Hematopoietic multipotent progenitor cell treated with erythropoietin and hydrocortisone succinate and interleukin-3 and kit ligand, for 15 days (in vitro differentiated cells): ENCODE data around the gene SGSM2.

ENCODE experiments used
- DNase-seq: peaks from one replicate; pipeline ENCODE4 v3.0.0-alpha.2; 2015; ENCODE audit warnings: low spot score

The SGSM2 gene

DNA sequence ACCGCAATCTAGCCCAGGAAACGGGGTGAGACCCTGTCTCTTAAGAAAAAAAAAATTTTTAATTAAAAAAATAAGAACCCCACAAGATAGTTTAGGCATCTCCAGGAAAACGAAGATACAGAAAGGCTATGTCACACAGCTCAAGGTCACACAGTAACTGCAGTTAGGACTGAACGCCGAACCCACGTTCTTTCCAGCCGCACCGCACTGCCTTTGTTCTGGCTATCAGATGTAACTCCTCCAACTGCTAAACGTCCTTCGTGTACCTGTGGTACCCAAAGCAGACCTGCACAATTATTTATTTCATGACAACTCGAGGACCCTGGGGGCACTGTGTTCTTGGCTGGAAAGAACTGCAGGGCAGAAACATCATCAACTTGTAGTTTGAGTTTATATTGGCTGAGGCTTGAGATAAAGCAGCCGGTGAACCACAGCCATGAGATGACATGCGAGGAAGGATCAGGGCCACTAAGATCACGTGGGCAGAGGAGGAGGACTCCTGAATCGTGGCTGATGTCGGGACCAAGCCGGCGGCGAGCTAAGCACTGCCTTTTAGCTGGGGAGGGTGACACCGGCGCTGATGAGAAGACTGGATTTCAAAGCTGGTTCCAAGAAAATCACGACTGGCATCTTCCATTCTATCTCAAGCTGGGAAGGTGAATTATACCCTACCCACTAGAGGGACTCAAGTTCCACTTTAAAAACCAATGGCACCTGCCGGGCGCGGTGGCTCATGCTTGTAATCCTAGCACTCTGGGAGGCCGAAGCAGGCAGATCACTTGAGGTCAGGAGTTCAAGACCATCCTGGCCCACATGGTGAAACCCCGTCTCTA lies 84.2 kb downstream of the SGSM2 start:
- DNase-seq: no peak

DNA sequence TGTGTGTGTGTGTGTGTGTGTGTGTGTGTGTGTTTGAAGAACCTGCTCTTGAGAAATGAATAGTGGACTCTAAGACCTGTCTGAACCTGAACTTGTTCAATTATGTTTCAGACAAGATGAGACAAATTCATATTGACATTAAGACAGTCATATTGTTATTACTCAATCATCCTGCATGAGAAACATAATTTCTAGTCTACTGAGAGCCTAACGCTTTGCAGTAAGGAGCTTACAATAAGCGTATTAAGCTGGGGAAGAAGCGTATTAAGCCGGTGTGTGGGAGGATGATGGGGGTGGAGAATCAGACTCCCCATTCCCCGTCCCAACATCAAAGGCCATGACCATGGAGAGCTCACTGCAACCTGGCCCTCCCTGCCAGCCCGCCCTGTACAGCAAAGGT lies 86.0 kb downstream of the SGSM2 start:
- no peak for DNase-seq

DNA sequence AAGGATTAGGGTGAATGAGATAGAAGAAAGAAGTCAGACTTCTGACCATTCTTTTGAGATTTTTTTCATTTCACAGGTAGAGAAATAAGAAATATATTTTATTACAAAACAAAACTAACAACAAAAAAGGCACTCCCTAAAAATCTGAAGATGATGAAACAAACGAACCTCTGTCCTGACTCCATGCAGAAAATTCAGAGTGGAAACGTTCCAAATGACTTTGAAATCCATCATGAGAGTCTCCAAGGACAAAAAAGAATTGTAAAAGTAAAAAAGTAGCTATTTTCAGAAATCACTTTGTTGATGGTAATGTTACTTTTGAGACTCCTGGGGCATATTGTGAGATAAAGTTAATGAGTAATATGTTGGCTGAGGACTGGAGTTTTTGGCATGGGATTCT lies 89.9 kb downstream of the SGSM2 start:
- no peak for DNase-seq

DNA sequence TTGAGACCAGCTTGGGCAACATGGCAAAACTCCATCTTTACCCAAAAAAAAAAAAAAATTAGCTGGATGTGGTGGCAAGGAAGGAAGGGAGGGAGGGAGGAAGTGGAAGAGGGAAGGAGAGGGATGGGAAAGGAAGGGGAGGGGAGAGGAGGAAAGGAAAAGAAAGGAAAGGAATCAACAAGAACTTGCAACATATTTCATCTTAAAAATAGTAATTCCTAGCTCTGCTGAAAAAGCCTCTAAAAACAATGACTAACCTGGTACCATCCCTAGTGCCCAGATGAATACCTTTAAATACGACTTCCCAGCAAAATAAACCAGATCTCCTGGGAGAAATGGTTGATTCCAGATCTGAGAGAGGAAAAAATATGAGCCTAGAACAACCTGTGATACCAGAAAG lies 90.6 kb downstream of the SGSM2 start:
- DNase-seq: no peak
